HG03196 (cell line): Measurements from ENCODE around the gene PHF21B.
"Not testable (repeated sequence)": the region's sequence is repeated elsewhere in the genome, so short reads cannot be mapped to it uniquely, and the experiment has no call there.

Experiments
- ATAC-seq: cut with Tn5 transposase; IDR thresholded peaks from one replicate; pipeline ENCODE4 v1.9.1; 2021; ENCODE audit not compliant: unreplicated experiment

PHF21B gene

GRCh38 chr22:44881624-44882023 is 128.2 kb downstream of the PHF21B start:
- no peak for ATAC-seq

GRCh38 chr22:44880610-44881290 is 129.1 kb downstream of the PHF21B start:
- no peak for ATAC-seq

GRCh38 chr22:44879301-44879680 is 130.5 kb downstream of the PHF21B start:
- no peak for ATAC-seq

- ATAC-seq, result no peak
Measured at GRCh38 chr22:44878483-44879300, 131.1 kb downstream of the PHF21B start.

GRCh38 chr22:44876921-44877320 is 132.9 kb downstream of the PHF21B start:
- no peak for ATAC-seq

GRCh38 chr22:44871782-44872181 is 138.0 kb downstream of the PHF21B start:
- ATAC-seq, result no peak

GRCh38 chr22:44870021-44870420 is 139.8 kb downstream of the PHF21B start:
- ATAC-seq, result no peak

GRCh38 chr22:44869196-44869595 is 140.6 kb downstream of the PHF21B start:
- no peak for ATAC-seq

GRCh38 chr22:44865193-44866057 is 144.4 kb downstream of the PHF21B start:
- ATAC-seq, result no peak

- ATAC-seq, result no peak
Measured at GRCh38 chr22:44862981-44863860, 146.6 kb downstream of the PHF21B start.

- ATAC-seq, result no peak
Measured at GRCh38 chr22:44862281-44862680, 147.5 kb downstream of the PHF21B start.

- no peak for ATAC-seq
Measured at GRCh38 chr22:44861245-44861644, 148.6 kb downstream of the PHF21B start.

- no peak for ATAC-seq
Measured at GRCh38 chr22:44860311-44860710, 149.5 kb downstream of the PHF21B start.

GRCh38 chr22:44859641-44860040 is 150.2 kb downstream of the PHF21B start:
- no peak for ATAC-seq

GRCh38 chr22:44858819-44859218 is 151.0 kb downstream of the PHF21B start:
- not testable (repeated sequence) for ATAC-seq

GRCh38 chr22:44855855-44856254 is 153.9 kb downstream of the PHF21B start:
- ATAC-seq, result no peak

- not testable (repeated sequence) for ATAC-seq
Measured at GRCh38 chr22:44854641-44855040, 155.2 kb downstream of the PHF21B start.

- ATAC-seq, result no peak
Measured at GRCh38 chr22:44850946-44851345, 158.9 kb downstream of the PHF21B start.

- ATAC-seq, result no peak
Measured at GRCh38 chr22:44848791-44849420, 160.9 kb downstream of the PHF21B start.

GRCh38 chr22:44848296-44848741 is 161.5 kb downstream of the PHF21B start:
- no peak for ATAC-seq
